ENCODE data around the gene DZIP3. TPM values are rescaled to one million over a fixed set of nuclear protein-coding genes. Genes with fewer than 3 reads are reported as not detected.

DZIP3 gene
- total RNA-seq, 3 donors from 2014 or later, result 6.2 to 10.8 (median 9.8) TPM

DNA sequence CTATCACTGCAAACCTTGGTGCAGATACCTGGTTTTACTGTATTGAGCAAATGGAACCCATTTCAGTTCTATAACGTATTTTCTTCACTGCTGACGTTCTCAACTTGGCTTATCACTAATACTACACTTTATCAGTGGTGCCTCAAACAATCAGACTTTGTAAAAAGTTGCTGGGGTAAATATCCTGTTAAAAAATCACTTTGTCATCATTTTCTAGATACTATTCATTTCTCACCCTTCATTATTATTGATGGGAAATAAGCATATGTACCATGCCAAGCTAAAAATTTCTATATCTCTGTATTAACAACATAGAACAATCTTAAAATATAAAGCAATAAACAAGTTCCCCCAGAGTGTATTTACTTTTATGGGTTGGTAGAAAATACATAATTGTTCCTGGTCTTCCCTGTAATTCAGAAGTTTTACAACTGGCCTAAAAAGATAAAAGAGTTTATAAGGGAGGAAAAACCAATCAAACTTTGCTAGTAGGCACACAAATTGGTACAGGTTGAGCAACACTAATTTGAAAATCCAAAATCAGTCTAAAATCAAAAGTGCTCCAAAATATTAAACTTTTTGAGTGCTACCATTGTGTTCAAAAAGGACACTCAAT lies 33.4 kb upstream of the DZIP3 start:
- no peaks in the 10 kb centered on the region for H3K4me1 ChIP-seq
- TF ChIP-seq POLR2AphosphoS5 (IDR thresholded peaks at IDR 0.05) (no peak), POLR2A (IDR thresholded peaks at IDR 0.05) (no peak)
- TF ChIP-seq, protein P1, sequence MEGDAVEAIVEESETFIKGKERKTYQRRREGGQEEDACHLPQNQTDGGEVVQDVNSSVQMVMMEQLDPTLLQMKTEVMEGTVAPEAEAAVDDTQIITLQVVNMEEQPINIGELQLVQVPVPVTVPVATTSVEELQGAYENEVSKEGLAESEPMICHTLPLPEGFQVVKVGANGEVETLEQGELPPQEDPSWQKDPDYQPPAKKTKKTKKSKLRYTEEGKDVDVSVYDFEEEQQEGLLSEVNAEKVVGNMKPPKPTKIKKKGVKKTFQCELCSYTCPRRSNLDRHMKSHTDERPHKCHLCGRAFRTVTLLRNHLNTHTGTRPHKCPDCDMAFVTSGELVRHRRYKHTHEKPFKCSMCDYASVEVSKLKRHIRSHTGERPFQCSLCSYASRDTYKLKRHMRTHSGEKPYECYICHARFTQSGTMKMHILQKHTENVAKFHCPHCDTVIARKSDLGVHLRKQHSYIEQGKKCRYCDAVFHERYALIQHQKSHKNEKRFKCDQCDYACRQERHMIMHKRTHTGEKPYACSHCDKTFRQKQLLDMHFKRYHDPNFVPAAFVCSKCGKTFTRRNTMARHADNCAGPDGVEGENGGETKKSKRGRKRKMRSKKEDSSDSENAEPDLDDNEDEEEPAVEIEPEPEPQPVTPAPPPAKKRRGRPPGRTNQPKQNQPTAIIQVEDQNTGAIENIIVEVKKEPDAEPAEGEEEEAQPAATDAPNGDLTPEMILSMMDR (IDR thresholded peaks at IDR 0.05), result no peak
- no peak overlapping the region for H3K4me3 ChIP-seq
- no peaks in the 10 kb centered on the region for H3K9me3 ChIP-seq
- no peak overlapping the region for H3K27ac ChIP-seq
- DNase-seq (ENCODE audit: low spot score in 2 of 2), result no peak
- no peaks in the 10 kb centered on the region for H3K27me3 ChIP-seq
- intact Hi-C loops (cut with DNase I; ENCODE audit: low total_unique reads), result loop anchor here (10.0 kb wide), 1 partner anchor 61 kb away; no protein-coding TSS in a partner anchor
- no peaks in the 10 kb centered on the region for H3K36me3 ChIP-seq

DNA sequence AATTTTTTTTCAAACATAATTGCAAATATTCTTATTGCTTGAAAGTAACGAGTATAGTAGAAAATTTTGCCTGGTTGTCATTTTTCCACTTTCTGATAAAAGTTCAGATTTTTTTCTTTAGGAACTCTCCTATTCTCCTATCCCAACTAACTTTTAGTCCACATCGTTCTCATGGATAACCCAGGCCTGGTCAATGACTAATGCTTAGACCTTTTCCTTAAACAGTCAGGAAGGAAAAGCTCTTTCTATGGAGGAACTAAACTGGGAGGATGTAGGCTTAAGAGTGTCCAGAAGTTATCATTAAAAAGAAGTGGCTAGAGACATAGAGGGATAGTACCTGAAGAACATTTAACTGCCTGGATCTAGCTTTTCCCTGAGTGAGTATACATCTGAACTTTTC lies 27.0 kb upstream of the DZIP3 start:
- no peak overlapping the region for H3K27ac ChIP-seq
- no peaks in the 10 kb centered on the region for H3K4me1 ChIP-seq
- DNase-seq (ENCODE audit: low spot score in 2 of 2), result no peak
- TF ChIP-seq, protein P1 (IDR thresholded peaks at IDR 0.05), result no peak
- TF ChIP-seq POLR2A (IDR thresholded peaks at IDR 0.05) (no peak), POLR2AphosphoS5 (IDR thresholded peaks at IDR 0.05) (no peak)
- H3K36me3 ChIP-seq, result no peaks in the 10 kb centered on the region
- no peak overlapping the region for H3K4me3 ChIP-seq
- intact Hi-C loops (cut with DNase I; ENCODE audit: low total_unique reads), result no loop called here
- H3K27me3 ChIP-seq, result no peaks in the 10 kb centered on the region
- H3K9me3 ChIP-seq, result no peaks in the 10 kb centered on the region

DNA sequence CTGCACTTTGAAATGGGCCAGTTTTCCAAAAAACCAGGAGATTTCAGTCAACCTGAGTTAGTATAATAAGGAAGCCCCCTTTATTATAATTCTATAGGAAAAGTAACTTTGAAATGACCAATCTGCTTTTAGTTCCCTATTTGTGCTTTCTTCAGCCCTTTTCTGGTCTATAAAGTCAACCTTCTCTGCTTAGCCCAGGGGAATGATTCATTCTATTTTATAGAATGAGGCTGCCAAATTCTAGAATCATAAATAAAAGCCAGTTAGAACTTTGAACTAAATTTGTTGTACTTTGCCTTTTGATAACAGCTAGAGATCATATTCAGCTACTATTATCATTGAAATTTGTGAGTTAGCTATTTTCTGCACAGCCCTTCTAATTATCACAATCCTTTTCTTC lies 25.0 kb upstream of the DZIP3 start:
- no peak for TF ChIP-seq POLR2AphosphoS5 (IDR thresholded peaks at IDR 0.05)
- TF ChIP-seq, protein P1 (IDR thresholded peaks at IDR 0.05), result no peak
- TF ChIP-seq POLR2A (IDR thresholded peaks at IDR 0.05), result no peak
- intact Hi-C loops (cut with DNase I; ENCODE audit: low total_unique reads), result no loop called here
- Histone ChIP-seq H3K27ac (no peak overlapping the region), H3K4me3 (no peak overlapping the region), H3K9me3 (no peaks in the 10 kb centered on the region), H3K36me3 (no peaks in the 10 kb centered on the region), H3K4me1 (no peaks in the 10 kb centered on the region), H3K27me3 (no peaks in the 10 kb centered on the region)
- no peak for DNase-seq (ENCODE audit: low spot score in 2 of 2)

DNA sequence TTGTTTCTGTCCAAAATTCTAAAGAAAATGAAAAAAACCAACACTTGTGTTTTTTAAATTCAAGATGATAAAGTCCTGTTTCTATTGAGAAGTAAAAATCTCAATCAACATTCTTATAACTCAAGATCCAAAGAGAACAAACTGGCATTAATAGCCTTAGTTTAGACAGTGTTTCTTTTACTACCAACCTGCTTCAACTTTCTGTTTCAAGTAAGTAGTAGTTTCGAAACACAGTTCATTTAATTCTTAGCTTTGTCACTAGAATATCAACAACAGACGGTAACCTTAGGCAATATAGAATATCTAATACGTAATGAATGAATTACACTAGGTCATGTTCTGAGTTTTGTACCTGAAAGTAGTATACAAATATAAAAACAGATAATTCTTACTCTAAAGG lies 24.0 kb upstream of the DZIP3 start:
- Histone ChIP-seq H3K4me3 (no peak overlapping the region), H3K9me3 (no peaks in the 10 kb centered on the region), H3K4me1 (no peaks in the 10 kb centered on the region), H3K36me3 (no peaks in the 10 kb centered on the region), H3K27me3 (no peaks in the 10 kb centered on the region), H3K27ac (no peak overlapping the region)
- intact Hi-C loops (cut with DNase I; ENCODE audit: low total_unique reads), result no loop called here
- TF ChIP-seq POLR2A (IDR thresholded peaks at IDR 0.05) (no peak), POLR2AphosphoS5 (IDR thresholded peaks at IDR 0.05) (no peak)
- TF ChIP-seq, protein P1 (IDR thresholded peaks at IDR 0.05), result no peak
- no peak for DNase-seq (ENCODE audit: low spot score in 2 of 2)

DNA sequence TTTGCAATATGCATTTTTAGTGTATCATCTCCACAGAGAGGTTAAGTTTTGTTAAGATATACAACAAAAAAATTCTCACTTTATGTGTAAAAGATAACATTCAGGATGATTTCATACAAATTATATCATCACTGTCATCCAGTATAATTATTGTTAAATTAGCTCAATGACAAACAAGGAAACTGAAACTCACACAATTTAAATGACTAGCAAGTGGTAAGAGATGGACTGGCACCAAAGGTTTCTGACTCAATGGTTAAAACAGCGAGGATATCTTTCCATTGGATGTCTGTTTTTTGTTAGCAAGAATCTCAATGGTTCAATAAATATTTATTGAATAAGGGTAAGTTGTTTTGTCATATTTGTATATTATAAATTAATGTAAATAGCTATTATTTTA lies 22.9 kb upstream of the DZIP3 start:
- TF ChIP-seq, protein P1 (IDR thresholded peaks at IDR 0.05), result no peak
- no peak for TF ChIP-seq POLR2AphosphoS5 (IDR thresholded peaks at IDR 0.05)
- no peak for TF ChIP-seq POLR2A (IDR thresholded peaks at IDR 0.05)

More for the DNA sequence above, 22.9 kb upstream of the DZIP3 start:
- intact Hi-C loops (cut with DNase I; ENCODE audit: low total_unique reads), result no loop called here
- Histone ChIP-seq H3K36me3 (no peaks in the 10 kb centered on the region), H3K27me3 (no peaks in the 10 kb centered on the region), H3K4me1 (no peaks in the 10 kb centered on the region), H3K9me3 (no peaks in the 10 kb centered on the region), H3K4me3 (no peak overlapping the region), H3K27ac (no peak overlapping the region)
- no peak for DNase-seq (ENCODE audit: low spot score in 2 of 2)

Measured in breast epithelium (tissue), 4 donors.